ENCODE results near the gene UEVLD. TPM values are rescaled to one million over a fixed set of nuclear protein-coding genes. Genes with fewer than 3 reads are reported as not detected.
"Not testable (repeated sequence)": the region's sequence is repeated elsewhere in the genome, so short reads cannot be mapped to it uniquely, and the experiment has no call there.

The UEVLD gene
- total and polyA plus RNA-seq, 7 donors = 9.4 to 38.6 (median 14.1) TPM

GRCh38 chr11:18594999-18595749 is 6.6 kb upstream of the UEVLD start:
- 58 to 68% (median 62%) methylated on average over 5 of the region's 5 CpGs for WGBS, 3 donors
- no peak overlapping the region for H3K27ac ChIP-seq
- peaks cover 0 to 12% of the 10 kb centered on the region in 2 donors for H3K36me3 ChIP-seq (ENCODE audit: insufficient read depth in 1 of 2, low read depth in 1 of 2)
- ATAC-seq (peak in 1 of 4 donors; percentile 17), DNase-seq (no peak)
- no peak overlapping the region for H3K4me3 ChIP-seq
- H3K9me3 ChIP-seq = no peaks in the 10 kb centered on the region
- TF ChIP-seq, protein P1, sequence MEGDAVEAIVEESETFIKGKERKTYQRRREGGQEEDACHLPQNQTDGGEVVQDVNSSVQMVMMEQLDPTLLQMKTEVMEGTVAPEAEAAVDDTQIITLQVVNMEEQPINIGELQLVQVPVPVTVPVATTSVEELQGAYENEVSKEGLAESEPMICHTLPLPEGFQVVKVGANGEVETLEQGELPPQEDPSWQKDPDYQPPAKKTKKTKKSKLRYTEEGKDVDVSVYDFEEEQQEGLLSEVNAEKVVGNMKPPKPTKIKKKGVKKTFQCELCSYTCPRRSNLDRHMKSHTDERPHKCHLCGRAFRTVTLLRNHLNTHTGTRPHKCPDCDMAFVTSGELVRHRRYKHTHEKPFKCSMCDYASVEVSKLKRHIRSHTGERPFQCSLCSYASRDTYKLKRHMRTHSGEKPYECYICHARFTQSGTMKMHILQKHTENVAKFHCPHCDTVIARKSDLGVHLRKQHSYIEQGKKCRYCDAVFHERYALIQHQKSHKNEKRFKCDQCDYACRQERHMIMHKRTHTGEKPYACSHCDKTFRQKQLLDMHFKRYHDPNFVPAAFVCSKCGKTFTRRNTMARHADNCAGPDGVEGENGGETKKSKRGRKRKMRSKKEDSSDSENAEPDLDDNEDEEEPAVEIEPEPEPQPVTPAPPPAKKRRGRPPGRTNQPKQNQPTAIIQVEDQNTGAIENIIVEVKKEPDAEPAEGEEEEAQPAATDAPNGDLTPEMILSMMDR (IDR thresholded peaks at IDR 0.05) = no peak
- H3K4me1 ChIP-seq = peaks cover 17% of the 10 kb centered on the region
- intact Hi-C loops (cut with DNase I) = no loop called here
- no peaks in the 10 kb centered on the region for H3K27me3 ChIP-seq (ENCODE audit: insufficient read depth in 3 of 3, low read length in 2 of 3)

GRCh38 chr11:18594088-18594487 is 5.6 kb upstream of the UEVLD start:
- ATAC-seq; H3K4me3 ChIP-seq; H3K27me3 ChIP-seq (ENCODE audit: insufficient read depth in 3 of 3, low read length in 2 of 3); H3K9me3 ChIP-seq; intact Hi-C loops (cut with DNase I); DNase-seq; H3K27ac ChIP-seq: not testable (repeated sequence)
- WGBS, 3 donors = 84 to 89% (median 89%) methylated on average over 5 of the region's 5 CpGs
- Histone ChIP-seq H3K4me1 (peaks cover 26% of the 10 kb centered on the region), H3K36me3 (ENCODE audit: insufficient read depth in 1 of 2, low read depth in 1 of 2) (peaks cover 0 to 12% of the 10 kb centered on the region in 2 donors)

DNA sequence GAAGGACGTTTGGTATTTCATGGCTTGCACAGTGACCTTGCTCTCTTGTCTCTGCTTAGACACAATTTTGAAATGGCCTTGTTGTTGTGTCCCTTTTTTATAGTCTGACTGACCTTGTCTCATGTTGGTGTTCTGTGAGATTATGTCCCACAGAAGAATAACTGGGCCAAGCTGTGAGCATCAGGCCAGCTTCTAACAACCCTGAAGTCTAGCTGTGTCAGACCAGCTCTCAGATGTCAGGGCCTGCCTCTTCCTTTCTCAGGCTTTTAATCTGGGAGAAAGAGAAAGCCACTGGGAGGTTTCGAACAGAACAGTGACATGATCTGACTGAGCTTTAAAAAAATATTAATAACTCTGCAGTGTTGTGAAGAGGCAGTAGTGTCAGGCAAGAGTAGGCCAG is 2.0 kb upstream of the UEVLD start:
- no peak for ATAC-seq
- Histone ChIP-seq H3K9me3 (no peaks in the 10 kb centered on the region), H3K27ac (peak overlapping the region; percentile 85), H3K4me1 (peaks cover 35% of the 10 kb centered on the region), H3K4me3 (peak overlapping the region; percentile 96), H3K36me3 (ENCODE audit: insufficient read depth in 1 of 2, low read depth in 1 of 2) (peaks cover 0 to 5% of the 10 kb centered on the region in 2 donors), H3K27me3 (ENCODE audit: insufficient read depth in 3 of 3, low read length in 2 of 3) (no peaks in the 10 kb centered on the region)
- TF ChIP-seq, protein P1 (IDR thresholded peaks at IDR 0.05) = no peak
- 19 to 26% (median 24%) methylated on average over 2 of the region's 2 CpGs for WGBS, 3 donors
- intact Hi-C loops (cut with DNase I) = no loop called here
- no peak for DNase-seq

DNA sequence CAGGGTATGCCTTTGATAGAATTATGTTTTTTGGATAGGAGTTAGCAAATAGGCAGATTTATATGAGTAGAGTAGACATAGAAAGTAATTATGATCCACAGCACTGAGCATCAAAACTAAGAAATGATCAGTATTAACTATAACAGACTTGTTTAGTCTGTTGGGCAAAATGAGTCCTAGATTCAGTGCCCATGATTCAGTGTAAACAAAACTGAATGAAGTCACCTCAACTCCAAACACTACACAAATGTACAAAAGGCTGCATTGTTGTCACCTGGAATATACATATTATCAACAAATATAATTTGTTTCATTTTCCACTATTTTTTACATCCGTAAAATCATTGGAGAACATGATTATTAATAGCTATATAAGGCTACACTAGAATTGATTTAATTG is 6.7 kb downstream of the UEVLD start:
- no peaks in the 10 kb centered on the region for H3K27me3 ChIP-seq (ENCODE audit: insufficient read depth in 3 of 3, low read length in 2 of 3)
- TF ChIP-seq, protein P1 (IDR thresholded peaks at IDR 0.05) = no peak
- WGBS, 3 donors = 90 to 98% (median 91%) methylated on average over 1 of the region's 1 CpG
- no peak overlapping the region for H3K27ac ChIP-seq
- DNase-seq = no peak
- H3K4me3 ChIP-seq = no peak overlapping the region
- peaks cover under 1% of the 10 kb centered on the region for H3K4me1 ChIP-seq
- H3K9me3 ChIP-seq = no peaks in the 10 kb centered on the region
- peaks cover 5 to 41% of the 10 kb centered on the region in 2 donors for H3K36me3 ChIP-seq (ENCODE audit: insufficient read depth in 1 of 2, low read depth in 1 of 2)
- no peak for ATAC-seq
- intact Hi-C loops (cut with DNase I) = loop anchor here in 1 of 2 donors (10.0 kb wide), 1 partner anchor 53 kb away; the partner anchor contains the start of gene SPTY2D1

- Histone ChIP-seq H3K36me3 (ENCODE audit: insufficient read depth in 1 of 2, low read depth in 1 of 2) (peaks cover 5 to 49% of the 10 kb centered on the region in 2 donors), H3K4me1 (no peaks in the 10 kb centered on the region), H3K27me3 (ENCODE audit: insufficient read depth in 3 of 3, low read length in 2 of 3) (no peaks in the 10 kb centered on the region), H3K4me3 (no peak overlapping the region), H3K9me3 (no peaks in the 10 kb centered on the region), H3K27ac (no peak overlapping the region)
- ATAC-seq = no peak
- DNase-seq = no peak
- intact Hi-C loops (cut with DNase I) = loop anchor here in 1 of 2 donors (10.0 kb wide), 1 partner anchor 55 kb away; the partner anchor contains the start of gene SPTY2D1
- 51 to 70% (median 63%) methylated on average over 2 of the region's 2 CpGs for WGBS, 3 donors
- TF ChIP-seq, protein P1 (IDR thresholded peaks at IDR 0.05) = no peak
Measured at GRCh38 chr11:18580113-18580766, 8.3 kb downstream of the UEVLD start.

All from psoas muscle (tissue), 8 donors.